ENCODE measurements around the gene CER1.
"Not testable (repeated sequence)": the region's sequence is repeated elsewhere in the genome, so short reads cannot be mapped to it uniquely, and the experiment has no call there.

The CER1 gene

DNA sequence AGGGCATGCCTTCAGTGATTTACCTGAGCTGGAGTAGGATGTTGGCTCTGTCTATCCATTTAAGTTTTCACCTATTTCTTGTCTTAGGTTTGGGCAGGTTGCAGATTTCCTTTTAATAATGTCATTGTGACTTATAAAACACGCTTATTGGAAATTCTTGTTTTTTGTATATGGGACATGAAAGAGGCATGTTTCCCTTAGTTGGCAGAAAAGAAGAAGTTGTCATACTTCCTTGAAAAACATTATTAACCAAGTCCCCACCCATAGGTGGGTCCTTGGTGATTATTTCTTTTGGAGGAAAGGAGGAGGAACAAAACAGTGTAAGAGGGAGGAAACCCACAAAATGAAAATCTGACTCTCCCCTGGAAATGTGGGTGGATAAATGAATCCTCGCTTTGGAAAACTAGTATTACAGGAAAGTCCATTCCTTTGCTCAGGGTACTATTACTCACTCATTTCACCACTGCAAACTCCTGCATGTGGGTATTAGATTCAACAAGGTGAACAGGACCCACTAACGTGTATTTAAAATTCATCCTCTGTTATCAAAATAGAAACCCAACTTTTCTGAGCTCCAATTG lies 9.3 kb downstream of the CER1 start:
- DNase-seq = no peak

DNA sequence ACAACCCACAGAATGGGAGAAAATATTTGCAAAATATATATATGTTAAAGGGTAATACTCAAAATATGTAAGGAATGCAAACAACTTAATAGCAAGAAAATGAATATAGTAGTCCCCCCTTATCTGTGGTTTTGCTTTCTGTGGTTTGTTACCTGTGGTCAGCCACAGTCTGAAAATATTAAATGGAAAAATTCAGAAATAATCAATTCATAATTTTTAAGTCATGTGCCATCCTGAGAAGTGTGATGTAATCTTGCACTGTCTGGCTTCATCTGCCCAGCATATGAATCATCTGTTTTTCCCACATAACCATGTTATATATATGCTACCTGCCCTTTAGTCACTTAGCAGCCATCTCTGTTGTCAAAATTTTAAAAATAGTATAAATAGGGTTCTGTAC lies 11.7 kb downstream of the CER1 start:
- no peak for DNase-seq

DNA sequence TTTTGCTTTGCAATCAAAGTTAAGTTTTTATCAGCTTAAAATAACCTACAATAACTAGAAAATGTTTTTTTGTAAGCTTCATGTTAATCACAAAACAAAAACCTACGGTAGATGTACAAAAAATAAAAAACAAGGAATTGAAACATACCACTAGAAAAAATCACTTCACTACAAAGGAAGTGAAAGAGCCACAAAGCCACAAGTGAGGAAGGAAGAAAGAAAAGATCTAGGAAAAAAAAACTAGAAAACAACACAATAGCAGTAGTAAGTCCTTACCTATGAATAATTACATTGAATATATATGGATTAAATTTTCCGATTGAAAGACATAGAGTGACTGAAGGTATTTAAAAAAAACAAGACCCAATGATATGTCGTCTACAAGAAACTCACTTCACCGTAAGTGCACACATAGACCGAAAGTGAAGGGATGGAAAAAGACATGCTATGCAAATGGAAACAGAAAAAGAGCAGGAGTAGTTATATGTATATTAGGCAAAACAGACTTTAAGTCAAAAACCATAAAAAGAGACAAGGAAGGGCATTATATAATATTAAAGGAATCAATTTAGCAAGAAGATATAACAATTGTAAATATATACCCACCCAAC lies 15.9 kb downstream of the CER1 start:
- no peak for DNase-seq

DNA sequence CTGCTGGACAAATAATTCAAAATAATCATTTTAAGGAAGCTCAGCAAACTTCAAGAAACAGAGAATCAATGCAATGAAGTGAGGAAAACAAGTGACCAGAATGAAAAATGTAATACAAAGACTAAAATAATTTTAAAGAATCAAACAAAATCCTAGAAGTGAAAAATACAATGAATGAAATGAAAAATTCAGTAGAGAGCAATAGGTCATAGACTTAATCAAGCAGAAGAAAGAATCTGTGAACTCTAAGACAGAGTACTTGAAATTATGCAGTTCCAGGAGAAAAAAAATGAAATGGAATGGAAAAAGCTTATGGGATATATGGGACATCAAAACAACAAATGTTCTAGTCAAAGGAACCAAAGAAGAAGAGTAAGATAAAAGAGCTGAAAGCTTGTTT lies 17.5 kb downstream of the CER1 start:
- DNase-seq = no peak

DNA sequence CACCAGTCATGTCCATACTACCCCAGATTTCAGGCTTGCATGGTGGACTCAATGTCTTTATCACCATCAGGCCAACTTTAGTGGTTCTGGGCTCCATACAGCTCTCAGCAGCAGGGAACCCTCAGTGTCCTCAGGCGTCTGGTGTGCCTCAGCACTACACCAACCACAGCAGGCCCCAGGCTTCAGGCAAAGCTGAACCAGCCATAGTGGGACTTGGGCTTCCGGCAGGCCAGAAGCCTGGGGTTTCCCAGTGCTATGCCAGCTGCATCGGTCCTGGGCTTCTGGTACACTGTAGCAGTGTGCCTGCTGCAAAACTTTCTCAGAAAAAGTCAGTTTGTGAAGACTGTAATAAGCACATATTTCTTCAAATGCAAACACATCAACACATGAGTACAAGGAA lies 18.3 kb downstream of the CER1 start:
- DNase-seq = no peak

DNA sequence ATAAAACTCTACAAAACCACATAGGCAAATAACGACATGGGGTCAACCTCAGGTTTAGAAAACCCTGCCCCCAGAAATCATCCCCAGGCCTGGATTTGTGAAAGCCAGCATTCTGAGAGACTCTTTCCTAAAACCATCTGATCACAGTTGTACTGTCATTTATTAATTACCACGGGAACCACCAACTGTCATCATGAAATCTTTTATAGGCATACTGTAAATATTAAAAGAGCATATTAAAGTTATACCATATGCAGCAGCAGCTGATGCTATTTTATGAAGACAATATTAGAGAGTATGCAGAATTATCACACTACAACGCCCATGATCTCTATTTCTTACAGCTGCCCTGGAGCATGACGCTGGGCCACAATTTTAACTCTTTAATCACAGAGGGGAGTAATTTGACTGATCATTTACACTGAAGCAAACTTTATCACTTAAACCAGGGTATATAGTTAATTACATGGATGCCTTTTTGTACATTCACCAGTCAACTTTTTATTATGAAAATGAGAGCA lies 20.3 kb downstream of the CER1 start:
- DNase-seq = no peak

DNA sequence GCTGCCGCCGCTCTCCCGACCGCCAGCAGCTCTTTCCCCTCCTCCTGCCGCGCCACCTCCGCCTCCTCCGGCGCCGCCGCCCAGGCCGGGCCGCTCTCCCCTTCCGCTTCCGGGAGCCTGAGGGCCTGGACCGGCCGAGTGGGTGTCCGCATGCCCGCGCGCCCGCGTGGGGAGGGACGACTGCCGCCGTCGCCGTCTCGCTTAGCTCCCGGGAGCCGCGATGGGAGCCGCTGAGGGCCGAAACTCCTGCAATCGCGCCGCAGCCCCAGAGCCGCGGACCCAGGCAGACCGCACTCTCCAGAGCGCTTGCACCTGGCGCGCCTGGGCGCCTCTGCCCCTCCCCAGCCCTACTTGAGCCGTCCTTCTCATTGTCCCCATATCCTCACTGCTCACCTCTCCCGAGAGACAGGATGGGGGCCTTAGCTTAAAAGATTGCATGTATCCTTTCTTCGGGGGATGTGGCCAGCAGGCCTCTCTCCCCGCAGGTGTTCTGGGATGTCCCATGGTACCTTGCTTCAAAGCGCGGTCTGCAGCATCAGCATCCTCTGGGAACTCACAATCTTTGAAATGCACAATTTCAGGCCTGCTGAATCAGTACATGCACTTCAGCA lies 29.2 kb downstream of the CER1 start, which contains the start of gene ZDHHC21:
Gene ZDHHC21, minus strand, starts transcription at position 182 of the 611 bp plus-strand sequence. CDS start 19,092 bp downstream, outside the sequence.
- DNase-seq = peak; percentile 16

DNA sequence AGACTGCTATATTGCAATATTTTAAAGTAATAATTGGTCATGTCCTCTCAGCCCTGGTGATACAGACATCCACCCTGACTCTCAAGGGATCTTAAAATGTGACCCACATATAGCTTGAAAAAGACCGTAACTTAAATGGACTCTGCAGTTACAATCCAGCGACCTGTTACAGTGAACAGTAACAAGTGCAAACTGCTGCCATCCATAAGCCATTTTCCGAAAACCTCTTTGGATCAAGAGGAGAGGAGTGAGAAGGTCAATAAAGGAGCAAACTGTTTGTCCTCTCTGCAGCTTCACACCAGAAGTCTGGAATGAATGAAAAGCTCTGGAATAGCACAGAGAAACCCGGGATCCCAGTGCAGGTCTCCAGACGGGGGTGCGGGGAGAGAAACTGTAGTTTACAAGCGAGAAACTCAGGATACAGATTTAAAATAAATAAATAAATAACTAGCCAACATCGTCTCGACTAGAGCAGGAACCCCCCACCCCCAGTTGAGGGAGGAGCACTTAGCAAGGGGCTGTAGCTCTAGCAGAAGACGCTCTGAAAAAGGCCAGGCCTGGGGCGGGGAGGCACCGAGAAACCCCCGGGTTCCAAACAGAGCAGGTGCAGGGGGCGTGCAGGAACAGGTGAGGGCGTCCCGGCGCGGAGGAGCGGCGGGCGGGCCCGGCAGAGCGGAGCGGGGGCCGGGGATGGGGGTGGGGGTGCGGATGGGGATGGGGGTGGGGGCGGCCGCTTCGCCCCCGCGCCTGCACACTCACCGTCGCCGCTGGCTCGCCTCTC lies 29.9 kb downstream of the CER1 start:
- DNase-seq = peak; percentile 6

DNA sequence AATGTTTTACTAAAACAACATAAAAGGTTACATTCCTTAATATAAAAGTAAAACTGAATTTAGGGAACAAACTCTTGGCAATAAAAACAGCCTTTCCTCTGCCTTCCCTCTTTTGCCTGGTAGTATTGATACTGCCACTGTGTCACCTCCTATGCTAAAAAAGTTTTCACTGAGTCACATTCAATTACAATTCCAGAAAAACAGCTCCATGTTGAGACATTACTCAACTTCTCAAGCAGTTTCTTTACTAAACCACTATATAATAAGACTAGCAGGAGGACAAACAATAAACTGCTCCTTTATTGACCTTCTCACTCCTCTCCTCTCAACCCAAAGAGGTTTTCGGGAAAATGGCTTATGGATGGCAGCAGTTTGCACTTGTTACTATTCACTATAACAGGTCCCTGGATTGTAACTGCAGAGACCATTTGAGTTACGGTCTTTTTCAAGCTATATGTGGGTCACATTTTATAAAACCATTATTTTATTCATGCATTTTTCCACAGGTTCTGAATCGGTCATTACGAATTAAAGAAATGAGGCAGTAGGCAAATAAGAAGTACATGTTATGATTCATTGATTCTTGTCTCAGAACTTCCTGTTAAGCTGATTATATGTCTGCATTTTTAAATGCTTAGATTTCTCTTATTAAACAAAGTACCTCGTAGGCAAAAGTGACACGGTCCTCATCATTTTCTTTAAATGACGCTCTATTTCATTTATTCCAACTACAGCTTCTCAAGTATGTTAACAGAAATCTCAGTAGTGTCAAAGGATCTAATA lies 31.4 kb downstream of the CER1 start:
- no peak for DNase-seq

DNA sequence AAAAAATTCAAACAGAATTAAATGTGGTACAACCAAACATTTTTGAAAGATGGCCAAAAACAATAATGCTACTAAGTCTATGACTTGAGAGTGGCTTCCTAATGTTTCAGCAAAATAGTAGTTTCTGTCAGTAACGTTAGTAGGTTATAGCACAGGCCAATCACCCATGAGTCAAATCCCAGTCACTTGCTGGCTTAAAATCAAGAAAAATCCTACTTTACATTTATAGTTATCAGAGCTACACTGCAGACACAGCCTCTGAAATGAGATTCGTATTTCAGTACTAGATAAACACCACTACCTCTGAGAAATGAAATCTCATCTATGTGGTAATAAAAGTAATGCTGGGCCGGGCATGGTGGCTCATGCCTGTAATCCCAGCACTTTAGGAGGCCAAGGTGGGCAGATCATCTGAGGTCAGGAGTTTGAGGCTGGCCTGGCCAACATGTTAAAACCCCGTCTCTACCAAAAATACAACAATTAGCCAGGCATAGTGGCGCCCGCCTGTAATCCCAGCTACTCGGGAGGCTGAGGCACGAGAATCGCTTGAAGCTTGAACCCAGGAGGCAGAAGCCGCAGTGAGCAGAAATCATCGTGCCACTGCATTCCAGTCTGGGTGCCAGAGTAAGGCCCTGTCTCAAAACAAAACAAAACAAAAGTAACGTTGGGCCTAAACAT lies 35.4 kb downstream of the CER1 start:
- no peak for DNase-seq

DNA sequence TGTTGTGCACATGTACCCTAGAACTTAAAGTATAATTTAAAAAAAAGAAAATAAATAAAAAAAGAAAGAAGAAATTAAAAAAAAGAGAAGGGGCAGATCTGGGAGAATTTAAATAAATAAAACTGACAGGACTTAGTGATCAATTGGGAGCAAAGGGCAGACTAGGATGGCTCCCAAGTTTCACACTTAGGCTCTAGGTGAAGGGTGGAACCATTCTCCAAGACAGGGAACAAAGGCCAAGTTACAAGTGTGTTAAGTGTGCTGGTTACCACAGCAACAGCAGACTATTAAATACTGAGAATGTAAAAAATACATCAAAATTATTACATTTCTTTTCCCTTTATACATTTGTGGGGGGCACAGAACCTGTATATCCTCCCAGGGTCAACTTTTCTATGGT lies 36.4 kb downstream of the CER1 start:
- DNase-seq = no peak

DNA sequence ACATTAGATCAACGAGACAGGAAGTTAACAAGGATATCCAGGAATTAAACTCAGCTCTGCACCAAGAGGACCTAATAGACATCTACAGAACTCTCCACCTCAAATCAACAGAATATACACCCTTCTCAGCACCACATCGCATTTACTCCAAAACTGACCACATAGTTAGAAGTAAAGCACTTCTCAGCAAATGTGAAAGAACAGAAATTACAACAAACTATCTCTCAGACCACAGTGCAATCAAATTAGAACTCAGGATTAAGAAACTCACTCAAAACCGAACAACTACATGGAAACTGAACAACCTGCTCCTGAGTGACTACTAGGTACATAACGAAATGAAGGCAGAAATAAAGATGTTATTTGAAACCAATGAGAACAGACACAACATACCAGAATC lies 39.9 kb downstream of the CER1 start:
- DNase-seq = not testable (repeated sequence)

DNA sequence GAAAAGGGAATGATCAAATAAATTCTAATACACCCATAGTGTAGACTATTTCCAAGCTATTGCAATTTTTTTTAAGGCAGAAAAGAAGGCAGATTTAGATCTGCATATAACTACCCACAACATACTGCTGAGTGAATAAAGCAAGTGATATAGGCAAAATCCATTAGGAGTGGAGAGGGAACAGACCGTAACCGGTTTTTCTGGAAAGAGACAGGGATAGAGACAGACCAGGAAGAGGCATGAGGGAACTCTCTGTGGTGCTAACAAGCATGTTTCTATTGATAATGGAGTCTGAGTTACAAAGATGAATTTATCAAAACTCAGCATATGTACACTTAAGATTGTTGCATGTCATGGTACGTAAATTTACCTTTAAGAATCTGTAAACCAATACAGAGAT lies 43.8 kb downstream of the CER1 start:
- no peak for DNase-seq

DNA sequence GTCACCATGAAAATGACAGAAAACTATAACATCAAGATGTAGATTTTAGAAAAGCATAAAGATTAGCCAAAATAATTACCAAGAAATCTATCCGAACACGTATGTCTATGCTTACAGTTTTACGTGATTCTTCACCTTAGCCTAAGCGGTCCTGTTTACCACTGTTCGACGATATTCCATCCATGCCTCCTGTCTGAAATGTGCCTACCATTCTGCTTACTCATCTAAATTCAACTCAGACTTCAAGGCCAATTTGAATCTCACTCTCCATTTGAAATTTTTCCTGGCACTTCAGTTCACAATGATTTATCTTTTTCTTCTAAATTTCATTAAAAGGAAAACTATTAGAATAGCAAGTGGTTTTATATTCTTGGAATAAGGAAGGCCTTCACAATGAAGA lies 44.7 kb downstream of the CER1 start:
- no peak for DNase-seq

DNA sequence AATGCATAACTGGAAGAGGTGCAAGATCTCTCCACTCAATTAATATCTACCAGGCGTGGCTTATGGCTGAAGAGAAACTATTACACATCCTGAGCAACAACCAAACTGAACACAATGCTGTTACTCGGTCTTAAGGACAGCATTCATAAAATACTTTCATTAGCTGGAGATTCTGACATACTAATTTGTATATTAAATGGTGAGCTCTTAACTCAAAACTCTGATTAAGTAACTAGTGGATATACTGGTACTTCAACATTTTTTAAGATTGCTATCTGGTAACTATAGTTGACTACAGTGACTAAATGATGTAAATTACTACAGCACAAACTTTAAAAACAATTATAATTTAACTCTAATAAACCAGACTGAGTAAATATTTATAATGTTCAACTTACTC lies 45.1 kb downstream of the CER1 start:
- DNase-seq = no peak

DNA sequence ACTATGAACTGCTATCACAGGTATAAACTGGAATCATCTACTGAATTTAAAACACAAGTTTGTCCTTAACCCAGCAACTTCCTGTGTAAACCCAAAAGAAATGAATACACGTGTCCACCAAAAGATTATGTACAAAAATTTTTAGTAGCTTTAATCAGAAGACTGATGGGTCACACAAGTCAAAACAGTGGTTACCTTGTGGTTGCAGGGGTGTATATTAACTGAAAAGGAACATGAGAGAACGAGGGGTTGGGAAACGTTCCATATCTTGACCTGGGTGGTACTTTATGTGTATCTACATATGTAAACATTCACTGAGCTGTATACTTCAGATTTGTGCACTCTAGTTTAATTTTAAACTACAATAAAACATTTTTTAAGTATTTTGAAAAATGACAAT lies 47.9 kb downstream of the CER1 start:
- DNase-seq = no peak

DNA sequence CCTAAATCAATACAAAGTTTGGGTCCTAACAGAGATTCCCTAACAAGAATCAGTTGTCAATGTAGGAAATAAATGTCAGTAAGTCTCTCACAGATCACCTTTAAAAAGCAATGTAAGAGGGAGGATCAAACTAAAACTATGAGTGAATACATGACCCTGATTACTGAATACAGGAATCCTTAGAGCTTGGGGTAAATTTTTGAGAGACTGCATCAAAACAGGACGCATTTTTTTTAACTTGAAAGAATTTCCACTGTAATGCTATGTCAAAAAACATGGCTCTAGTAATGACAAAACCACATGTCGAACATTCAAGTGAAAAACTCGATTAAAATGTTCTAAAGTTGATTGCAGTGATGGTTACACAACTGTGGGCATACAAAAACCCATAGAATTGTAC lies 51.2 kb downstream of the CER1 start:
- no peak for DNase-seq

DNA sequence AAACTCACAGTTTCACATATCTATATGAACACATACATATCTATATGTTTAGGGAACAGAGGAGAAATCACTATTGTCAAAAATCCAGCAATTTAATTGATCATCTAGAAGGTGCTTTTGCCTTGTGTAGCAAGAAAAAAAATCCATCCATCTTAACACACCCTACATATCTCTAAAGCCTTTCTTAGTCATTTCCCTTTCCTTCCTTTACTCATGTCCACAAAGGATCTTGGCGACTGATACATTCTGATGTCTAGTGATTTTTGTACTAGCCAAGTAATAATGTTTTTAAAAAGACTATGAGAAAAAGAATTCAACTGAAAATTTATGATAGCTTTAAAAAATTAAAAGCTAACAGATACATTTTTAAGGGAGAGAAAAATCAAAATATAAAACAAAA lies 51.8 kb downstream of the CER1 start:
- DNase-seq = no peak
